K562 (cell line): ENCODE results near the gene PDE6B. TPM values are rescaled to one million over a fixed set of nuclear protein-coding genes. Genes with fewer than 3 reads are reported as not detected.
"Not testable (repeated sequence)": the region's sequence is repeated elsewhere in the genome, so short reads cannot be mapped to it uniquely, and the experiment has no call there.

Experiments used
- ATAC-seq: fragments of 200-7000 bp; cut with Tn5 transposase; 3 replicates; pipeline ENCODE4 v1.9.1; 2020; ENCODE audit warnings: moderate library complexity
- BruUV-seq: library from RNA; stranded (reverse); fragments of 400-500 nt; replicated peaks from 2 replicates; lab custom pipeline; 2021; lab: Mats Ljungman, UMichigan
- CTCF ChIA-PET: fragments of 300-600 bp; formaldehyde crosslinking; extraction: SDS; loops from one replicate; lab custom pipeline; 2021; ENCODE audit warnings: low intra/inter-chr PET ratio; lab: Yijun Ruan, JAX
- POLR2A ChIA-PET: fragments of 300-600, 350-650 bp; sonication (Branson Sonifier 250); formaldehyde crosslinking; extraction: SDS; loops from one replicate; lab custom pipeline; 2021; ENCODE audit warnings: antibody characterized with exemption, inconsistent platforms; lab: Yijun Ruan, JAX
- DNase-seq, 4 experiments: peaks; one replicate each; pipeline versions ENCODE4 v3.0.0 to v3.0.0-alpha.2; 2011 to 2018; ENCODE audit warnings: low spot score in 3 of 4, mixed read lengths in 3 of 4; ENCODE audit errors: extremely low read depth in 1 of 4
- FAIRE-seq: peaks from 2 replicates; lab custom pipeline; 2011; peaks lifted over from hg19 to GRCh38; lab: Jason Lieb, UNC
- H2AFZ ChIP-seq: 2 replicates; pipeline ENCODE4 v1.6.0; 2011; ENCODE audit warnings: low read depth, low read length, control low read depth, inconsistent platforms
- H3K27ac ChIP-seq: fragments of 200-600 bp; 3 replicates; pipeline ENCODE4 v1.8.0; 2011; ENCODE audit warnings: low read depth, mild to moderate bottlenecking, control low read depth, inconsistent platforms, low read length, moderate library complexity, mixed read lengths; ENCODE audit errors: extremely low read depth
- H3K27me3 ChIP-seq, 2 experiments: fragments of 300-600 bp in 1 of 2; 2 replicates in 1 of 2; 3 replicates in 1 of 2; pipeline versions ENCODE4 v1.6.0 to v1.8.0; 2011; ENCODE audit warnings: inconsistent platforms in 2 of 2, low read length in 2 of 2, mild to moderate bottlenecking in 1 of 2, mixed read lengths in 1 of 2, moderate library complexity in 1 of 2; ENCODE audit not compliant: control insufficient read depth in 2 of 2, insufficient read depth in 2 of 2
- H3K36me3 ChIP-seq: fragments of 300-600 bp; 3 replicates; pipeline ENCODE4 v1.8.0; 2011; ENCODE audit warnings: mild to moderate bottlenecking, low read length, inconsistent platforms; ENCODE audit not compliant: control insufficient read depth, insufficient read depth
- H3K4me1 ChIP-seq, 2 experiments: fragments of 200-600 bp in 1 of 2; replicated peaks in 1 of 2; 2 replicates in 1 of 2; 3 replicates in 1 of 2; pipeline versions ENCODE4 v1.5.1 to v1.8.0; 2011; ENCODE audit warnings: inconsistent platforms in 2 of 2, low read length in 2 of 2, mild to moderate bottlenecking in 1 of 2, mixed read lengths in 1 of 2, moderate library complexity in 1 of 2; ENCODE audit not compliant: control insufficient read depth in 2 of 2, insufficient read depth in 2 of 2
- H3K4me2 ChIP-seq: 2 replicates; pipeline ENCODE4 v1.6.1; 2011; ENCODE audit warnings: low read length, control low read depth, inconsistent platforms, mixed read lengths; ENCODE audit not compliant: insufficient read depth
- H3K4me3 ChIP-seq: fragments of 200-600 bp; sonication (generic), shearing (Covaris generic); 2 replicates; pipeline ENCODE4 v1.5.1; 2016; ENCODE audit warnings: control low read depth, inconsistent platforms
- H3K79me2 ChIP-seq: fragments of 200-600 bp; 3 replicates; pipeline ENCODE4 v1.8.0; 2011; ENCODE audit warnings: low read length, inconsistent platforms; ENCODE audit not compliant: control insufficient read depth, insufficient read depth
- H3K9ac ChIP-seq, 2 experiments: 2 replicates each; pipeline versions ENCODE4 v1.6.0 to v1.6.1; 2011; ENCODE audit warnings: low read depth in 2 of 2, low read length in 2 of 2, control low read depth in 1 of 2, inconsistent platforms in 1 of 2, mild to moderate bottlenecking in 1 of 2, mixed read lengths in 1 of 2; ENCODE audit not compliant: insufficient read depth in 1 of 2
- H3K9me1 ChIP-seq: one replicate; pipeline ENCODE4 v1.6.0; 2011; ENCODE audit warnings: inconsistent platforms, mild to moderate bottlenecking, low read length, moderate library complexity; ENCODE audit not compliant: control insufficient read depth, insufficient read depth
- H3K9me3 ChIP-seq: replicated peaks from 2 replicates; pipeline ENCODE4 v1.5.1; 2011; ENCODE audit warnings: low read depth, low read length, inconsistent platforms; ENCODE audit not compliant: control insufficient read depth, insufficient read depth
- H4K20me1 ChIP-seq: replicated peaks from 2 replicates; pipeline ENCODE4 v1.6.1; 2011; ENCODE audit warnings: low read length, inconsistent platforms, mixed read lengths; ENCODE audit not compliant: control insufficient read depth, insufficient read depth
- NFE2L1 ChIP-seq: fragments of 450-650 bp; IDR thresholded peaks from 2 replicates; pipeline ENCODE4 v1.6.1; 2016; ENCODE audit warnings: missing genetic modification characterization, low read depth, mild to moderate bottlenecking, missing compliant biosample characterization, moderate library complexity, borderline replicate concordance
- WGBS: fragments of 100-300 bp; shearing (Covaris generic); methylation state at CpG from one replicate; pipeline ENCODE4 v1.1.6; 2016; ENCODE audit warnings: low coverage, mixed read lengths; ENCODE audit not compliant: insufficient coverage; ENCODE audit errors: missing lambda C conversion rate; 5-methylcytosine and 5-hydroxymethylcytosine counted together
- in situ Hi-C: fragments of 300-500 bp; cut with MboI; formaldehyde crosslinking; loops from 4 replicates; pipeline ENCODE4 v1.15.0; 2018; ENCODE audit warnings: inconsistent platforms, mixed read lengths
- intact Hi-C: fragments of 100-400 bp; cut with micrococcal nuclease; formaldehyde crosslinking; loops from 2 replicates; pipeline ENCODE4 v1.14.2; 2022
- polyA plus RNA-seq, 8 experiments: library from polyadenylated mRNA; depleted of rRNA in 4 of 8; stranded (reverse) in 5 of 8; unstranded in 3 of 8; fragments of >200 nt; fragmentation: Nextera tagmentation in 2 of 8; fragmentation: Illumina TruSeq in 1 of 8; extraction: Ambion mirVana in 2 of 8; extraction: Trizol in 1 of 8; gene quantifications; 2 replicates each; pipeline versions ENCODE4 v1.2.1 to v1.2.3, GENCODE V29; 2011 to 2014; ENCODE audit warnings: inconsistent platforms in 1 of 8, missing spikeins in 1 of 8
- total RNA-seq, 7 experiments: library from RNA; depleted of rRNA in 6 of 7; stranded (reverse); fragments of >200 nt in 6 of 7; fragmentation: Illumina TruSeq in 2 of 7; extraction: Trizol in 2 of 7; gene quantifications; 2 replicates each; pipeline versions ENCODE4 v1.2.1 to v1.2.3, GENCODE V29; 2011 to 2021; ENCODE audit warnings: low replicate concordance in 1 of 7

Gene PDE6B
- total and polyA plus RNA-seq, 9 of the 15 experiments (the other 6 are each of a cell fraction or from before 2014, with no cell fraction given), result 0.04 TPM; not detected in 8

DNA sequence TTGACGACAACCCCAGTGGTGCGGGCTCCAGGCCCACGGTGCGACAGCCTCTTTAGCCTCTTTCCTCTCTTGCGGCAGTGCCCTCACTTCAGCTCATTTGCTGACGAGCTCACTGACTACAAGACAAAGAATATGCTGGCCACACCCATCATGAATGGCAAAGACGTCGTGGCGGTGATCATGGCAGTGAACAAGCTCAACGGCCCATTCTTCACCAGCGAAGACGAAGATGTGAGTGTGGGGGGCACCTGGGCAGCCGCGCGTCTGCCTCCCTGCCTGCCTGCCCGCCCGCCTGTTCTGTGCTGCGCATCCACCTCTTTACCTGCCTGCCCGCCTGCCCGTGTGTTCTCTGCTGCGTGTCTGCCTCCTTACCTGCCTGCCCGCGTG, 9.2 kb downstream of the PDE6B start (continued):
- no peak for TF ChIP-seq NFE2L1 (tag)

DNA sequence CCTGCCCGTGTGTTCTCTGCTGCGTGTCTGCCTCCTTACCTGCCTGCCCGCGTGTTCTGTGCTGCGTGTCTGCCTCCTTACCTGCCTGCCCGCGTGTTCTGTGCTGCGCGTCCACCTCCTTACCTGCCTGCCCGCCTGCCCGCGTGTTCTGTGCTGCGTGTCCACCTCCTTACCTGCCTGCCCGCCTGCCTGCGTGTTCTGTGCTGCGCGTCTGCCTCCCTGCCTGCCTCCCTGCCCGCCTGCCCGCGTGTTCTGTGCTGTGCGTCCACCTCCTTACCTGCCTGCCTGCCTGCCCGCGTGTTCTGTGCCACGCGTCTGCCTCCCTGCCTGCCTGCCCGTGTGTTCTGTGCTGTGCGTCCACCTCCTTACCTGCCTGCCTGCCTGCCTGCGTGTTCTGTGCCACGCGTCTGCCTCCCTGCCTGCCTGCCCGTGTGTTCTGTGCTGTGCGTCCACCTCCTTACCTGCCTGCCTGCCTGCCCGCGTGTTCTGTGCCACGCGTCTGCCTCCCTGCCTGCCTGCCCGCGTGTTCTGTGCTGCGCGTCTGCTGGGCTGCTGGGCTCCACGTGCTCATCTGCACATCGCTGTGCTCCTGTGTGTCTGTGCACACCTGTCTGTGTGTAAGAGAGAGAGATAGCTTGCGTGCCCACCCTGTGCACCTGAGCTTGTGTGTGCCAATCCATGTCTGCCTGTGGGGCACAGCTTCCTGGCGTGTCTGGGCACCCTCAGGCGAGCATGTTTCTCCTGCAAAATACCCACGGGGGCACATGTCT, 9.9 kb downstream of the PDE6B start:
- POLR2A ChIA-PET, H3K9ac ChIP-seq, H3K27ac ChIP-seq, BruUV-seq, H3K4me2 ChIP-seq, H2AFZ ChIP-seq, CTCF ChIA-PET, H3K9me1 ChIP-seq, H3K4me3 ChIP-seq, intact Hi-C loops, H3K36me3 ChIP-seq, H3K9me3 ChIP-seq, in situ Hi-C loops, ATAC-seq, FAIRE-seq, DNase-seq, H3K79me2 ChIP-seq, H4K20me1 ChIP-seq: not testable (repeated sequence)
- Histone ChIP-seq H3K4me1 (peaks cover 0 to 17% of the 10 kb centered on the region in 2 experiments; a peak in 1 of 5 replicates), H3K27me3 (peaks cover 23 to 54% of the 10 kb centered on the region in 2 experiments)
- 3% methylated on average over 23 of the region's 46 CpGs for WGBS
